Measurements from ENCODE around the gene RHOT2.

The RHOT2 gene

DNA sequence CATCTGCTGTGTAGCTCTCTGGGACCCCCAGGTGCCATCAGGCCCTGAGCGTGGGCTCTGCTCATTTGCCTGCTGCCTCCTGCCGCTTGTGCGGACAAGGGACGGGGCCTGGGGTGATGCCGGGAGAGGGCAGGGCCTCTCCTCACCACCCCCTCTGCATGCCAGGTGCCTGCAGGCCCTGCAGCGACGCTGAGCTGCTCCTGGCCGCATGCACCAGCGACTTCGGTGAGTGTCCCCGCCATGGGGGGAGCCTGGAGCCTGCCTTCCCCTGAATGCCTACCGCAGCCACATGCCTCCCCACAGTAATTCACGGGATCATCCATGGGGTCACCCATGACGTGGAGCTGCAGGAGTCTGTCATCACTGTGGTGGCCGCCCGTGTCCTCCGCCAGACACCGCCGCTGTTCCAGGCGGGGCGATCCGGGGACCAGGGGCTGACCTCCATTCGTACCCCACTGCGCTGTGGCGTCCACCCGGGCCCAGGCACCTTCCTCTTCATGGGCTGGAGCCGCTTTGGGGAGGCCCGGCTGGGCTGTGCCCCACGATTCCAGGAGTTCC is 48.9 kb downstream of the RHOT2 start:
- DNase-seq = no peak

GRCh38 chr16:717450-718245 is 49.7 kb downstream of the RHOT2 start:
- DNase-seq = no peak

GRCh38 chr16:718389-718788 is 50.5 kb downstream of the RHOT2 start:
- DNase-seq = no peak

- DNase-seq = no peak
Observed at GRCh38 chr16:718922-719321, 51.0 kb downstream of the RHOT2 start.

GRCh38 chr16:719815-720446 is 52.0 kb downstream of the RHOT2 start:
- no peak for DNase-seq

DNA sequence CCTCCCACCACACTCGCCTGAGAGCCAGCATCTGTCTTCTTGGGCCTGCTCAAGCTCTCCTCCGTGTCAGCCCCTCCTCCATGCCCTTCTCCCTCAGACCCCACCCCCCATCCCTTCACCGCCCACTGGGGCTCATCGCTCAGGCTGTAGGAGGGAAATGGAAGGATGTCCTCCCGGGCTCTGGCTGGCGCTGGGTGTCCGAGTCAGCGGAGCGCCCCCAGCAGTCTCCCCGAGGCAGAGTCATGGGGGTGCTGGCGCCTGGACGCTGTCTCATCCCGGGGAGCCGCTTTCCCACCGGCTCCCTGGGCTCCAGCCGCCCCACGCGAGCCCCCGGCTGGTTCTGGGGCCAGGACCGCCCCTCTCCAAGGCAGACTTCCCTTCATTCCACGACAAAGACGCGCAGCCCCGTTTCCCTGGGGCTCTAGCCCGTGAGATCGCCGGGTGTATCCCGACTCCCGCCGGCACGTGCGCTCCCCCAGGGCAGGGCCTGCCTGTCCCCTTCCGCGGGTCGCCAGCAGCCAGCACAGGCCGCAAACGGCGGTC is 52.6 kb downstream of the RHOT2 start:
- DNase-seq = peak; percentile 74 to 78

GRCh38 chr16:720990-721764 is 53.2 kb downstream of the RHOT2 start, which contains the start of gene ANTKMT:
TSS of gene ANTKMT (plus strand) at chr16:721146. CDS start at chr16:721275, 129 bp downstream.
- peak; percentile 84 to 89 for DNase-seq

DNA sequence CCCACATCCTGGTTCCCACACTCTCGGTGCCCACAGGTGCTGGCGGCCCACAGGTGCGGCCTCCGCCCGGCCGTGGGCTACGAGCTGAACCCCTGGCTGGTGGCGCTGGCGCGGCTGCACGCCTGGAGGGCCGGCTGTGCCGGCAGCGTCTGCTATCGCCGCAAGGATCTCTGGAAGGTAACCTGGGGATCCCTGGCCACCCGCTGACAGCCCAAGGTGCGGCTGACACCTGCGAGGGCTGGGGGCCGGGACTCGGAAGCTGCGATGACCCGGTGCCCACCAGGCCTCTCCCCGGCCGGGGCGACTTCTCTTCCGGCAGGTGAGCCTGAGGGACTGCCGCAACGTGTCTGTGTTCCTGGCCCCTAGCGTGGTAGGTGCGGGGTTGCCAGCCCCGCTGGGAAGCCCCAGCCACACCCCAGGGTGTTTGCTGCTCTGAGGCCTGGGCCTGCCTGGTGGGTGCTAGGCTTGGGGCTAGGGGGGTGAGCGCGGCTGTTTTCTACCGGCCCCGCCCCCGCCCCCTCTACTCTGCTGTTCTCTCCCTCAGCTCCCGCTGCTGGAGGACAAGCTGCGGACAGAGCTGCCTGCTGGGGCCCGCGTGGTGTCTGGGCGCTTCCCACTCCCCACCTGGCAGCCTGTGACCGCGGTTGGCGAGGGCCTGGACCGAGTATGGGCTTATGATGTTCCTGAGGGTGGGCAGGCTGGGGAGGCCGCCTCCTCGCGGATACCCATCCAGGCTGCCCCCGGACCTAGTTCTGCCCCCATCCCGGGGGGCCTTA is 54.0 kb downstream of the RHOT2 start:
- no peak for DNase-seq

GRCh38 chr16:722835-723633 is 55.1 kb downstream of the RHOT2 start:
- no peak for DNase-seq

GRCh38 chr16:723695-724094 is 55.8 kb downstream of the RHOT2 start:
- DNase-seq = no peak

Data from activated T-cell treated with anti-CD3 and anti-CD28 coated beads, Interleukin-2, amount 50 U/mL, for 48 hours (primary cell).